ENCODE measurements around the gene AKAP1. TPM values are rescaled to one million over a fixed set of nuclear protein-coding genes. Genes with fewer than 3 reads are reported as not detected.
A peak's percentile ranks its signal among the peaks of the same experiment; 100 is the strongest.

The AKAP1 gene
- total RNA-seq, 2 donors from 2014 or later: 11.6 to 18.5 TPM

DNA sequence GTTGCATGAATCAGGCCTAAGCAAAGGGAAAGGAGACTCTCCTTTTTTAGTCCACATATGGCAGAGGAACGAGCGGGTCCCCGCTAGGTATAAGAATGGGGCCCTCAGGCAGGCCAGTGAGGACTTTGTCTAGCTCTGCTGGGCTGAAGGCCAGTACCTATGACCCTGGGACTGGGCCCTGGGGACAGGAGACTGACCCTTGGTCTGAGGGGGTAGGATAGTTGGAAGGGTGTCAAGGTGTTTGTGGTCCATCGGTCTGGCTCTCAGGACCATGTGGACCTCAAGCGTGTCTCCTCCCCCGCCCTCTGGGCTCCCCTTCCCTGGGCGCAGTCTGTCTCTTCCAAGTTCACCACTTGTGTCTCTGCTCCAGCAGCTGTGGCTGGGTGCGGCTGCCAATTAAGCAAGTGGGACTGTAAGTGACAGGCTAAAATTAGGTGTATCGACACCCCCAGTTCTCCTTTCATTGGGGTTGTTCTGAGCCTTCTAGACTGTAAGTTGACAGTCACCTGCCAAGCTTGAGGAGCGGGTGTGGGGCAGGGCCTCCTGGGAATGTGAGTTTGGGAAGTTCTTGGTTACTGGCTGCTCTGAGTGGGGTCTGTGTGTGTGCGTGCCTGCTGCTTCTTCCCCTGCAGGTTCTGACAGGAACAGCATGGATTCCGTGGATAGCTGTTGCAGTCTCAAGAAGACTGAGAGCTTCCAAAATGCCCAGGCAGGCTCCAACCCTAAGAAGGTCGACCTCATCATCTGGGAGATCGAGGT lies 24.5 kb downstream of the AKAP1 start:
- peak; percentile 83 for DNase-seq
- Histone ChIP-seq H3K4me1 (ENCODE audit: control insufficient read depth, insufficient read depth, low read length) (peaks cover 6% of the 10 kb centered on the region), H3K27ac (ENCODE audit: low read depth, low read length) (no peak overlapping the region), H3K9me3 (ENCODE audit: control insufficient read depth, low read length) (no peaks in the 10 kb centered on the region), H3K27me3 (ENCODE audit: control insufficient read depth, insufficient read depth, low read length, poor library complexity, severe bottlenecking) (no peaks in the 10 kb centered on the region), H3K4me3 (ENCODE audit: low read length) (no peak overlapping the region), H3K36me3 (ENCODE audit: control insufficient read depth, insufficient read depth, low read length) (peaks cover 13% of the 10 kb centered on the region), H3K9ac (ENCODE audit: extremely low read depth, low read length, poor library complexity, severe bottlenecking) (no peak overlapping the region)
- 71 to 84% methylated on average over 6 to 14 of the region's 14 CpGs for WGBS, 2 experiments (ENCODE audit: insufficient coverage in 1 of 2, insufficient read length in 1 of 2)
- H3K36me3 Mint-ChIP-seq (ENCODE audit: low read depth): peaks cover 14% of the 10 kb centered on the region
- TF ChIP-seq, protein P1, sequence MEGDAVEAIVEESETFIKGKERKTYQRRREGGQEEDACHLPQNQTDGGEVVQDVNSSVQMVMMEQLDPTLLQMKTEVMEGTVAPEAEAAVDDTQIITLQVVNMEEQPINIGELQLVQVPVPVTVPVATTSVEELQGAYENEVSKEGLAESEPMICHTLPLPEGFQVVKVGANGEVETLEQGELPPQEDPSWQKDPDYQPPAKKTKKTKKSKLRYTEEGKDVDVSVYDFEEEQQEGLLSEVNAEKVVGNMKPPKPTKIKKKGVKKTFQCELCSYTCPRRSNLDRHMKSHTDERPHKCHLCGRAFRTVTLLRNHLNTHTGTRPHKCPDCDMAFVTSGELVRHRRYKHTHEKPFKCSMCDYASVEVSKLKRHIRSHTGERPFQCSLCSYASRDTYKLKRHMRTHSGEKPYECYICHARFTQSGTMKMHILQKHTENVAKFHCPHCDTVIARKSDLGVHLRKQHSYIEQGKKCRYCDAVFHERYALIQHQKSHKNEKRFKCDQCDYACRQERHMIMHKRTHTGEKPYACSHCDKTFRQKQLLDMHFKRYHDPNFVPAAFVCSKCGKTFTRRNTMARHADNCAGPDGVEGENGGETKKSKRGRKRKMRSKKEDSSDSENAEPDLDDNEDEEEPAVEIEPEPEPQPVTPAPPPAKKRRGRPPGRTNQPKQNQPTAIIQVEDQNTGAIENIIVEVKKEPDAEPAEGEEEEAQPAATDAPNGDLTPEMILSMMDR (conservative IDR thresholded peaks at IDR 0.05): peak; percentile 54
- H3K4me3 Mint-ChIP-seq: no peak overlapping the region
- no peaks in the 10 kb centered on the region for H3K27me3 Mint-ChIP-seq (ENCODE audit: insufficient read depth)
- peaks cover 10% of the 10 kb centered on the region for H3K4me1 Mint-ChIP-seq
- no peaks in the 10 kb centered on the region for H3K9me3 Mint-ChIP-seq
- peak overlapping the region; percentile 42 for H3K27ac Mint-ChIP-seq

DNA sequence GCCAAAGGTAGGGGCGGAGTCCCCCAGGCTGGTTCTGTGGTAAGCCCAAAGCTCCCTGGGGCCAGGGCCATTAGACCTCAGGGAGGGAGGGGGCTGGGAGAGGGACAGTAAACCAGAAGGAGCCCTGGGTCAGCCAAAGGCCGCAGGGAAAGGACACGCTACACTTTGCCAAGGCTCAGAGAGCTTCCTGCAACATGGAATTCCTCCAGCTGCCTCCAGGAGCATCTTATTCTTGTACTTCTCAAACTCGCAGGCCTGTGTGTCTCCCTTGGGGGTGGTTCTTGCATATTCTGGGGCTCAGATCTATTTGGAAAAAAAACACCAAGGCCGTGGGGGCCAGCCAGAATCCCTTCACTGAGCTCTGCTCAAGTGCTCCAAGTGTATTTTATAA lies 25.1 kb downstream of the AKAP1 start:
- H3K4me3 ChIP-seq (ENCODE audit: low read length): no peak overlapping the region
- TF ChIP-seq, protein P1 (conservative IDR thresholded peaks at IDR 0.05): no peak
- Mint-ChIP-seq H3K27me3 (ENCODE audit: insufficient read depth) (no peaks in the 10 kb centered on the region), H3K36me3 (ENCODE audit: low read depth) (peaks cover 14% of the 10 kb centered on the region), H3K4me1 (peaks cover 10% of the 10 kb centered on the region), H3K27ac (peak overlapping the region; percentile 42), H3K9me3 (no peaks in the 10 kb centered on the region), H3K4me3 (no peak overlapping the region)
- H3K27me3 ChIP-seq (ENCODE audit: control insufficient read depth, insufficient read depth, low read length, poor library complexity, severe bottlenecking): no peaks in the 10 kb centered on the region
- H3K9ac ChIP-seq (ENCODE audit: extremely low read depth, low read length, poor library complexity, severe bottlenecking): no peak overlapping the region
- WGBS, 2 experiments (ENCODE audit: insufficient coverage in 1 of 2, insufficient read length in 1 of 2): 60 to 77% methylated on average over 1 to 5 of the region's 5 CpGs
- DNase-seq: no peak
- peaks cover 6% of the 10 kb centered on the region for H3K4me1 ChIP-seq (ENCODE audit: control insufficient read depth, insufficient read depth, low read length)
- no peak overlapping the region for H3K27ac ChIP-seq (ENCODE audit: low read depth, low read length)
- peaks cover 16% of the 10 kb centered on the region for H3K36me3 ChIP-seq (ENCODE audit: control insufficient read depth, insufficient read depth, low read length)
- no peaks in the 10 kb centered on the region for H3K9me3 ChIP-seq (ENCODE audit: control insufficient read depth, low read length)

DNA sequence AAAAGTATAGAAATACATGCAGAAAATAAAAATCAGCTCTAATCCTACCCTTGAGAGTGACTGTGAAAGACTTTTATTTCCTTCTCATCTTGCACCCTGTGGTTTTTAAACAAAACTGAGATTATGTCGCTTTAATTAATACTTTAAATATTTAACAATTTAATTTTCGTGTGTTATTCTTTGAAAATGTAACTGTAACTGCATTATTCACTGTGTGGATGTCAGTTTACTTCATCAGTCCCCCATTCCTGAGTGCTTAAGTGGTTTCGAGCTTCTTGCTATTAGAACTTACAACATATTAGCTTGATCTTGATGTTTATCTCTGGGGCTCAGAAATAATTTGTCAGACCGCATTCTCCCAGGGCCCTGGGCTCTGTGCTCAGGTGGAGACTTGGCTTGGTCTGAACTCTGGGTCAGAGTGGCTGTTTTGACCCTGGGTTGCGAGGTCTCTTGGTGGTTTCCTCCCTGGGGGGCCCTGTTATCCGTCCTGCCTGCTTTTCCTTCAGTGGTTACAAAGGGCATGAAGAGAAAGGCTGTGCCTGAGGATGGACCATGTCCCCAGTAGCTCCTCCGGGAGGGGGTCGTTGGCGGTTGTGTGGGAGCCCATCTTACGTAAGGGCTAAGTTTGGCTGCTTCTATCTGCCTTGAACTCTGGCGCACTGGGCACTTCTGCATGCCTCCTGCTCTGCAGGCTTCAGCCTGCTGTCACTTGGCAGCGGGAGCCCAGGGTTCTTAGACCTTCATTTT lies 25.7 kb downstream of the AKAP1 start:
- Histone ChIP-seq H3K9ac (ENCODE audit: extremely low read depth, low read length, poor library complexity, severe bottlenecking) (no peak overlapping the region), H3K27me3 (ENCODE audit: control insufficient read depth, insufficient read depth, low read length, poor library complexity, severe bottlenecking) (no peaks in the 10 kb centered on the region), H3K9me3 (ENCODE audit: control insufficient read depth, low read length) (no peaks in the 10 kb centered on the region), H3K27ac (ENCODE audit: low read depth, low read length) (no peak overlapping the region), H3K4me3 (ENCODE audit: low read length) (no peak overlapping the region), H3K4me1 (ENCODE audit: control insufficient read depth, insufficient read depth, low read length) (peaks cover 6% of the 10 kb centered on the region), H3K36me3 (ENCODE audit: control insufficient read depth, insufficient read depth, low read length) (peaks cover 16% of the 10 kb centered on the region)
- TF ChIP-seq, protein P1 (conservative IDR thresholded peaks at IDR 0.05): no peak
- H3K27me3 Mint-ChIP-seq (ENCODE audit: insufficient read depth): no peaks in the 10 kb centered on the region
- no peak overlapping the region for H3K4me3 Mint-ChIP-seq
- H3K36me3 Mint-ChIP-seq (ENCODE audit: low read depth): peaks cover 14% of the 10 kb centered on the region
- no peak overlapping the region for H3K27ac Mint-ChIP-seq
- H3K4me1 Mint-ChIP-seq: peaks cover 10% of the 10 kb centered on the region
- no peak for DNase-seq
- no peaks in the 10 kb centered on the region for H3K9me3 Mint-ChIP-seq
- 87 to 92% methylated on average over 8 to 10 of the region's 12 CpGs for WGBS, 2 experiments (ENCODE audit: insufficient coverage in 1 of 2, insufficient read length in 1 of 2)

Measured in endodermal cell (in vitro differentiated cells).